NCI-H2029 treated with DMSO at 0.1 percent for 48 hours (cell line): ENCODE results near the gene LGALS13.

ENCODE experiments used
- DNase-seq: peaks from one replicate; lab custom pipeline; 2025; lab: John Stamatoyannopoulos, UW

LGALS13 gene

DNA sequence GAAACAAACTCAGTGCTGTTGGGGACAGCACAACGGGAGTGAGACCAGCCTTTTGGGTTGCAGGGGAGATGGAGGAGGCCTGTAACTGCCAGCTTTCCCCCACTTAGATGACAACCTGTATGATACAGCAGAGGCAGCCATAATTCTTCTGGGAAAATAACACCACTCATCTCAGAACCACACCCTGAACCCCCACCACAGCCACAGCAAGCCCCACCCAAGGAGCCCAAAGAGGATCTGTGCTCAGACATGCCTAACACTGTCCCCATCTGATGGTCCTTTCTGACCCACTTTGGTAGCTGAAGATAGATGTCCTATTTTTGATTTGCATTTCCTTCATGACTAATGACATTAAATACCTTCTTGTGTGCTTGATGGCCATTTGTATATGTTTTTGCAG lies 15.4 kb downstream of the LGALS13 start:
- DNase-seq = no peak

DNA sequence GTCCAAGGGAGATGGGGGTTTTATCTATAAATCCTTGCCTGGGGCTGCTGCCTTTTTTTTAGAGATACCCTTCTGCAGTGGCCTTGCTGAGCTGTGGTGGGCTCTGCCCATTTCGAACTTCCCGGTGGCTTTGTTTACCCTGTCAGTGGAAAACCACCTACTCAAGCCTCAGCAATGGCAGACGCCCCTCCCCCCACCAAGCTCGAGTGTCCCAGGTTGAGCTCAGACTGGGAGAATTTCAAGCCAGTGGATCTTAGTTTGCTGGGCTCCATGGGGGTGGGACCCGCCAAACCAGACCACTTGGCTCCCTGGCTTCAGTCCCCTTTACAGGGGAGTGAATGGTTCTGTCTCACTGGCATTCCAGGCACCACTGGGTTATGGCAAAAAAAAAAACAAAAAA lies 21.6 kb downstream of the LGALS13 start:
- no peak for DNase-seq

DNA sequence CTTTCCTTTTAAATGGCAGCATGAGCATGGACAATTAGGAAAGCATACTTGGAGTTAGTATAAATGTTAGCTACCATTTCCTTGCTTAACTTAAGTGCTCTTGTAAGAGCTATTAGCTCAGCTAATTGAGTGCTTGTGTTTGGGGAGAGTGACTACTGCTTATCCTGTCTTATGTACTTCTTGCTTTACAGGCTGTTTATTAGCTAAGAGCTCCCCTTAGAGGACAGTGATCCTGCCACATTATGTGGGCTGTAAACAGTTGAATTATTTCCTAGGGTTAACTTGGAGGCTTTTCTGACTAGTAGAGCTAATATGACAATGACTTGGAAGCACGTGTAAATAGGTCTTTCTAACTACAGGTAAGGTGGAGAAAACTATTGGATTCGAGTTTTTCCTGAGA lies 25.3 kb downstream of the LGALS13 start:
- DNase-seq = peak; percentile 10

DNA sequence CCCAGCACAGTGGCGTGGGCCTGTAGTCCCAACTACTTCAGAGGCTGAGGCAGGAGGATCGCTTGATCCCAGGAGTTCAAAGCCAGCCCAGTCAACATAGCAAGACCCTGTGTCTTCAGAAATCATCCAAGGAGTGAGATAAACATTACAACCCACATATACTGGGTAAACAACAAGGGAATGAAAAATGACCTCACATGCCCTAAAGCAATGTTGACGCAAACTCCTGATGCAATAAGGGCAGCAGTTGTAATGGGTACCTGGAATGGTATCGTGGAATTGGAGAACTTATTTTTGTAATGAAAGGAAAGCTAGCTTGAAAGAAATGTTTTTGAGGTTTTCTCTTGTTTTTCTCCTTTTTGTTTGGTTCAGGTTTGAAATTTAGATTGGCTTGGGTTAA lies 28.9 kb downstream of the LGALS13 start:
- DNase-seq = no peak

DNA sequence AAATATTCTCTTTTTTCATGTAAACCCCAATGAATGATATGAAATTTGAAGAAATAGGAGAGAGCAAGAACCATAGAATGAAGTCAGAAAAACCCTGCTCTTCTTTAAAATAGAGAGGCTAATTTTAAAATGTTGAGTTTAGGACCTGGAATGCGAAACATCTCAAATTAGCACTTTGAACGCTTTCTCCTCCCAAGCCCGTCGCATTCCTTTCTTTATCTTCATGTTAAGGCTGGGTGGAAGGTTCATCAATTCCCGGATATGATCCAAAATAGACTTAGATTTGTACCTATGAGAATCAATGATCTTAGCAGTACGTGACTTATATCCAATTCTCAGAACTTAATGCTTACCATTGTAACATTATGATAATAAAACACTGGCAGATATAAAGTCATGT lies 29.3 kb downstream of the LGALS13 start:
- no peak for DNase-seq

DNA sequence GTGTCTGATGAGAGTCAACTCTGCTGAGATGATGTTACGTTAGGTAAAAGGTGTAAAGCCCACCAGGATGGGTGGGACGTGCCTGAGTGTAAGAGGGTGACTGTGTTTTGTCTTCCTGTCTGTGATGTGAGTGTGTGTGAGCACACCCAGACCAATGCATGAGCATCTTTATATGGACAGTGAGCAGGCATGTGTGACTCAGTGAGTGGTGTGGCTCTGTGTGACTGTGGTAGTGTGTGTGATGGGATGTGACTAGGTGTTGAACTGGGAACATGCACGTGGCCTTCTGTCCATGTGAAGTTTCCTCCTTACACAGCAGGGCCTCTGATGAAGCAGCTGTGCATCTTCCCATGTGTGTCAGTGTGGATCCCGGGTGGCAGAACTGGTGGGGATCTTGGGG lies 35.6 kb downstream of the LGALS13 start:
- DNase-seq = no peak

DNA sequence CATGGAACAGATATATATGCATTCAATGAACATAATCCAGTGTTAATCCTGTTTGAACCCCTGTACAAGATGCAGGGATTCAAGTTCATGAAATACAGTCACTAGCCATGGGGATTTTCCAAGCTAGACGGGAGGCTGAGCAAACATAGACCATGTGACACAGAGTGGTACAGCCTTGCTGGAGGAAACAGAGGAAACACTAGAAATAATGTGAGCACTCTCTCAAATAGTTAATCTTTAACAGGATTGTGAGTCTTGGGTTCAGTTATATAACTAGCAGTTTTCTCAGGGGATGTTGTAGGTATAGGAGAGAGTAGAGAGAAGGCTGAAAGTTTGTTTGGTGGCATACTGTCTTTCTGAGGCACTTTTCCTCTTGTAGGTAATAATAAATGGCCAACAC lies 39.4 kb downstream of the LGALS13 start:
- no peak for DNase-seq

DNA sequence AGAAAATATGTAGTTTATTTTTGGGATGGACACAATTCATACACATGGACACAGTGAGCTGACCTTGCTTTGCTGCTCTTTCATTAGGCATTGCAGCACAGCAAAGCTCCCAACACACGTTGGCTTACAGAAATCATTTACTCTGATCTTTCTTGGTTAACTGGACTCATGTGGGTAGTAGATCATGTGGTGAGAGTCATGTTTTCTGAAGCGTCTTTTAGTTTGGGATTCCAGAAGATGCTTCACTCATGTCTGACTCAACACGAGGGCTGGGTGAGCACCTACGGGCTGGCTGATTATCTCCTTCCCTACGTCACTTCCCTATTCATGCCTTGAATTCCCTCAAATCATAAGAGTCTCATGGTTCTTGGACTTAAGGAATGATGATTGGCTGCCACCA lies 41.3 kb downstream of the LGALS13 start:
- no peak for DNase-seq

DNA sequence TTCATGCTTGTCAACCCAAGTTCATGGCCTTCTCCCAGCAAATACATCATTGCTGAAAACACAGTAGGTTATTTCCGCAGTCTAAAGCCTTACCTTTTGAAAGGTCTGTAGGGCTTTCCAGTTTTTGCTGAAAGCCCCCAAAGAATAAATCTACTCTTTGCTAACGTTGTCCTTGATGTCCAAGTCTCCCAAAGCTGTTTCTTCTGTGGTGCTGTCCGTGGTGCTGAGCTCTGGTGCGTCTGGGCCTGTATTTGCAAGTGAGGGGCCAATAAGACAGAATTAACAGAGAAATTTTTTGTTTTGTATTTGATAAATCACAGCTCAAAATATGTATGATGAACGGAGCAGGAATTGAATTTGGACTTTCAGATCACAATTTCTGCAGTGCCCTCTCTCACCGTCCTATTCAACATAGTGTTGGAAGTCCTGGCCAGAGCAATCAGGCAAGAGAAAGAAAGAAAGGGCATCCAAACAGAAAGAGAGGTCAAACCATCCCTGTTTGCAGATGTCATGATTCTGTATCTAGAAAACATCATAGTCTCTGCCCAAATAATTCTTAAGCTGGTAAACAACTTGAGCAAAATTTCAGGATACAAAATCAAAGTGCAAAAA lies 43.6 kb downstream of the LGALS13 start:
- DNase-seq = no peak

DNA sequence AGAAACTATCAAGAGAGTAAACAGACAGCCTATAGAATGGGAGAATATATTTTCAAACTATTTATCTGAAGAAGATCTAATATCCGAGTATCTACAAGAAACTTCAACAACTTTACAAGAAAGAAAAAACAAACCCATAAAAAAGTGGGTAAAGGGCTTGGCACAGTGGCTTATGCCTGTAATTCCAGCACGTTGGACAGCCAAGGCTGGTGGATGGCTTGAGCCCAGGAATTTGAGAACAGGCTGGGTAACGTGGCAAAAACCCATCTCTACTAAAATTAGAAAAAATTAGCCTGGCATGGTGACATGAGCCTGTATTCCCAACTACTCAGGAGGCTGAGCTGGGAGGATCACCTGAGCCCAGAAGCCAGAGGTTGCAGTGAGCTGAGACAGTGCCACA lies 45.6 kb downstream of the LGALS13 start:
- no peak for DNase-seq

DNA sequence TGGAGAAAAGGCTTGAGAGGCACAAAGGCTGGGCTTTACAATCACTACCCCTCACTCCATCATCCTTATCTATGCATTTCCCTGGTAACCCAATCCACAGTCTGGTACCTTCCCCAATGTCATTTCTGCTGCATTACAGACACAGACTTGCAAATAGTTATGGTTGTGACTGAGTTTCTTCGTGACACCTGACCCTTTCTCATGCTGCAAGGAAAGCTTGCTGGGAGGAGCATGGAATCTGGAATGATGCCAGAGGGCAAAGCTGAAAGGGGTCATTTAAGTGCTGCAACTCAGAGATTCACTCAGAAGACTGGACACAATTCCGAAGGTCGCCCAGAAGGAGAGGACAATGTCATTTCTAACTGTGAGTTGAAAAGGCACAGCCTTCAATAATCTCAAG lies 53.3 kb downstream of the LGALS13 start, which contains the start of gene LGALS16:
Gene LGALS16, plus strand, starts transcription at position 301 of the 400 bp plus-strand sequence. Its CDS starts 49 bp downstream, at position 350.
- DNase-seq = no peak
